Activated naive CD4-positive, alpha-beta T cell treated with anti-CD3 and anti-CD28 coated beads, Interleukin-2, amount 50 U/mL, for 24 hours (primary cell): ENCODE results near the gene FLRT2.

Experiments
- H3K27ac Mint-ChIP-seq: one replicate; pipeline ENCODE4 v1.8.0; 2021; ENCODE audit warnings: mild to moderate bottlenecking, mixed read lengths
- H3K27me3 Mint-ChIP-seq: one replicate; pipeline ENCODE4 v1.8.0; 2021; ENCODE audit warnings: mixed read lengths
- H3K36me3 Mint-ChIP-seq: one replicate; pipeline ENCODE4 v1.8.0; 2021; ENCODE audit warnings: mixed read lengths
- H3K4me1 Mint-ChIP-seq: one replicate; pipeline ENCODE4 v1.8.0; 2021; ENCODE audit warnings: mixed read lengths
- H3K4me3 Mint-ChIP-seq: one replicate; pipeline ENCODE4 v1.8.0; 2021; ENCODE audit warnings: mild to moderate bottlenecking, mixed read lengths
- H3K9me3 Mint-ChIP-seq: one replicate; pipeline ENCODE4 v1.8.0; 2021; ENCODE audit warnings: mixed read lengths

The FLRT2 gene

GRCh38 chr14:85595981-85596380 is 66.0 kb downstream of the FLRT2 start:
- H3K27me3 Mint-ChIP-seq: peaks cover 2% of the 10 kb centered on the region
- H3K4me1 Mint-ChIP-seq: no peaks in the 10 kb centered on the region
- H3K9me3 Mint-ChIP-seq: peaks cover 4% of the 10 kb centered on the region
- no peak overlapping the region for H3K4me3 Mint-ChIP-seq
- H3K36me3 Mint-ChIP-seq: no peaks in the 10 kb centered on the region
- H3K27ac Mint-ChIP-seq: no peak overlapping the region

- no peaks in the 10 kb centered on the region for H3K36me3 Mint-ChIP-seq
- H3K27me3 Mint-ChIP-seq: peaks cover 1% of the 10 kb centered on the region
- no peak overlapping the region for H3K4me3 Mint-ChIP-seq
- no peak overlapping the region for H3K27ac Mint-ChIP-seq
- H3K4me1 Mint-ChIP-seq: no peaks in the 10 kb centered on the region
- peaks cover 5% of the 10 kb centered on the region for H3K9me3 Mint-ChIP-seq
These were observed 66.6 kb downstream of the FLRT2 start for GRCh38 chr14:85596562-85596961.

- Mint-ChIP-seq H3K27me3 (no peaks in the 10 kb centered on the region), H3K36me3 (no peaks in the 10 kb centered on the region), H3K27ac (no peak overlapping the region), H3K4me3 (no peak overlapping the region), H3K9me3 (peaks cover 5% of the 10 kb centered on the region), H3K4me1 (no peaks in the 10 kb centered on the region)
These were observed 67.8 kb downstream of the FLRT2 start for GRCh38 chr14:85597701-85598100.

GRCh38 chr14:85599939-85600338 is 70.0 kb downstream of the FLRT2 start:
- no peak overlapping the region for H3K27ac Mint-ChIP-seq
- H3K4me1 Mint-ChIP-seq: no peaks in the 10 kb centered on the region
- no peak overlapping the region for H3K4me3 Mint-ChIP-seq
- H3K36me3 Mint-ChIP-seq: no peaks in the 10 kb centered on the region
- peaks cover 5% of the 10 kb centered on the region for H3K9me3 Mint-ChIP-seq
- H3K27me3 Mint-ChIP-seq: no peaks in the 10 kb centered on the region

DNA sequence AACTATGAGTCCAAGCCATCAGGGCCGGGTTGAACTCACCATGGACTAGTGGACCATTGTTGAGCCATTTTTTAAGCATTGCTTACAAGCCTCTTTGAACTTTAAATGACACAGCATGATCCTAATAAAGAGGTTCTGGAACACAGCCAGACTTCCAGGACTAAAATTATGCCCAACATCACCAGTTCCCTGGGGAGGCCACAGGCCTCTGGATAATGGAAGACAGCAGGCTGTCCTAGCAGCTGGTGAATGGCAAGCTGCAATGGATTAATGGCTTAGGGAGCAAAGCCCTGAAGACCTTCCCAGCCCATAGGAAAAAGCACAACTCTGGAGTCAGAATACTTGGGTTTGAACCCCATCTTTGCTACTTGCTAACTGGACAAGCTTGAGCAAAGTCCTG is 71.3 kb downstream of the FLRT2 start:
- H3K36me3 Mint-ChIP-seq: no peaks in the 10 kb centered on the region
- peaks cover 5% of the 10 kb centered on the region for H3K9me3 Mint-ChIP-seq
- H3K4me1 Mint-ChIP-seq: no peaks in the 10 kb centered on the region
- no peak overlapping the region for H3K4me3 Mint-ChIP-seq
- H3K27ac Mint-ChIP-seq: no peak overlapping the region
- H3K27me3 Mint-ChIP-seq: no peaks in the 10 kb centered on the region

GRCh38 chr14:85601690-85602089 is 71.7 kb downstream of the FLRT2 start:
- H3K27me3 Mint-ChIP-seq: no peaks in the 10 kb centered on the region
- no peak overlapping the region for H3K4me3 Mint-ChIP-seq
- H3K27ac Mint-ChIP-seq: no peak overlapping the region
- H3K36me3 Mint-ChIP-seq: no peaks in the 10 kb centered on the region
- H3K4me1 Mint-ChIP-seq: no peaks in the 10 kb centered on the region
- H3K9me3 Mint-ChIP-seq: peaks cover 5% of the 10 kb centered on the region

DNA sequence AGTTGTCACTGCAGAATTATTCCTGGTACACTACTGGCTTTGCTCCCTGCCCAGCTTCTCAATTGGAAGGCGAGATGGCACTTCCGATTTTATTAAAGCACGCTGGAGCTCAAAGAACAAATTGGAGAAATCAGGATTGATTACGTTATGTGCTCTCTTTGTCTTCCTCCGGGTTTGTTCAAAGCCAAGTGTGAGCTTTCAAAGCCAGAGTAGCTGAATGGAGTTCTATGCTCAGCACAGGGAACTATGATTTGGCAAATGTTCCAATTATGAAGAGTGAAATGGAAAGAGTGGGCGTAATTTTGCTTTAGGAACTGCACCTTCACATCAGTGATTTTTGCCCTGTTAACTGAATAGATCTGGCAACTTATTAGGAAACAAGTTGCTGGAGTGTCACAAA is 72.4 kb downstream of the FLRT2 start:
- H3K27me3 Mint-ChIP-seq: no peaks in the 10 kb centered on the region
- H3K27ac Mint-ChIP-seq: no peak overlapping the region
- no peak overlapping the region for H3K4me3 Mint-ChIP-seq
- peaks cover 5% of the 10 kb centered on the region for H3K9me3 Mint-ChIP-seq
- no peaks in the 10 kb centered on the region for H3K4me1 Mint-ChIP-seq
- H3K36me3 Mint-ChIP-seq: no peaks in the 10 kb centered on the region

DNA sequence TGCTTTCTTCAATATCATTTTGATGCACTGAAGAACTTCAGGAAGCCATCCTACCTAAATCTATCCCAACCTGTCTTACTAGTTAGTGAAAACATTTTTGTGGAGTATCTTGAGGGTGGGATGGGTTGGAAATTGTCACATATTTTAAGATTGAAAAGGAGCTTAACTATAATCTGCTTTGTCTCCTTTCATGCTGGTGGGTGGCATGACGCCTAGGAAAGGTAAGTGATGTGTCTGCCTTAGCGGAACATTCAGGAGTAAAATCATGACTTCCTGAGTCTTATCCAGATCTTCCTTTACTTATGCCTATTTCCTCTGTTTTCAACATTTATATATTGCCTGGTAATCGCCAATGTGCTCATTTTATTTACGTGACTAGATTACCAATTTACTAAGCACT is 74.1 kb downstream of the FLRT2 start:
- no peaks in the 10 kb centered on the region for H3K4me1 Mint-ChIP-seq
- H3K36me3 Mint-ChIP-seq: no peaks in the 10 kb centered on the region
- H3K27me3 Mint-ChIP-seq: no peaks in the 10 kb centered on the region
- no peak overlapping the region for H3K27ac Mint-ChIP-seq
- H3K9me3 Mint-ChIP-seq: peaks cover 5% of the 10 kb centered on the region
- H3K4me3 Mint-ChIP-seq: no peak overlapping the region

GRCh38 chr14:85604714-85605113 is 74.8 kb downstream of the FLRT2 start:
- Mint-ChIP-seq H3K36me3 (no peaks in the 10 kb centered on the region), H3K9me3 (peaks cover 5% of the 10 kb centered on the region), H3K4me1 (no peaks in the 10 kb centered on the region), H3K27ac (no peak overlapping the region), H3K27me3 (no peaks in the 10 kb centered on the region), H3K4me3 (no peak overlapping the region)

DNA sequence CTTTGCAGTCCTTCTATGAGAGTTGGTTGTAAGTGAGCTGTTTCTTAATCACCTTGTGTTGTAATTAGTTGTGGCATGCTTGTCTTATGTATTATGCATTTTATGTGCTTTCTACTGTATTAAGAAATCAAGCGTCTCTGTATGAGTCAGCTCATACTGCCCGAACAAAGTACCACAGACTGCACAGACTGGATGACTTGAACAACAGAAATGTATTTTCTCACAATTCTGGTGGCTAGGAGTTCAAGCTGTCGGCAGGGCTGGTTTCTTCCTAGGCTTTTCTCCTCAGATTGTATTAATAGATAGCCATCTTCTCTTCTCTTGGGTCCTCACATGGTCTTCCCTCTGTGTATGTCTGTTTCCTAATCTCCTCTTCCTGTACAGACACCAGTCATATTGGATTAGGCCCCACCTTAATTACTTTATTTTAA is 77.7 kb downstream of the FLRT2 start:
- Mint-ChIP-seq H3K9me3 (no peaks in the 10 kb centered on the region), H3K27ac (no peak overlapping the region), H3K4me3 (no peak overlapping the region)

GRCh38 chr14:85613496-85613895 is 83.6 kb downstream of the FLRT2 start:
- Mint-ChIP-seq H3K4me1 (no peaks in the 10 kb centered on the region), H3K27me3 (no peaks in the 10 kb centered on the region), H3K4me3 (no peak overlapping the region)

More for the DNA sequence above, 77.7 kb downstream of the FLRT2 start:
- no peaks in the 10 kb centered on the region for H3K4me1 Mint-ChIP-seq
- H3K27me3 Mint-ChIP-seq: no peaks in the 10 kb centered on the region
- no peaks in the 10 kb centered on the region for H3K36me3 Mint-ChIP-seq

DNA sequence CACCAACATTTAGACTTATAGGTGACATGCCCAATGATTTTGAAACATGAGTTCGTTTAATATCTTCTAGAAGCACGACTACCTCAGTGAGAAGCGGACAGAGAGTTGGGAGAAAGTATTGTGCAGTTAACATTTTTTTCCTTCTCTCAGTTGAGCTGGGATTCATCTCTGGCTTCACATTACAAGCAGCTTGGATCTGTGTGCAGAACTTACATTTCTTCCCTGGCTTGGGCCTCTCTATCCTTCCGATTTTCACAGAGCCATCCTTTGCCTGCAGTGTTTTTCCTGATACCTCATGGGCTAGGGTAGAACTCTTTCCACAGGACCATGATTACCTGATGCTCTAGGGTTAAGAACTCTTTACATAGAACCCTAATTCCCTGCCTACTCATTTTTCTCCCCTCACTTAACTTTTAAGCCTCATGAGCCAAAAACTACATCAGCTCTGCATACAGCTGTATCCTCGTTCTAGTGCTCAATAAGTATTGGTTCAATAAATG is 86.5 kb downstream of the FLRT2 start:
- H3K27ac Mint-ChIP-seq: no peak overlapping the region
- no peaks in the 10 kb centered on the region for H3K9me3 Mint-ChIP-seq

More at GRCh38 chr14:85613496-85613895, 83.6 kb downstream of the FLRT2 start:
- Mint-ChIP-seq H3K27ac (no peak overlapping the region), H3K36me3 (no peaks in the 10 kb centered on the region), H3K9me3 (no peaks in the 10 kb centered on the region)

DNA sequence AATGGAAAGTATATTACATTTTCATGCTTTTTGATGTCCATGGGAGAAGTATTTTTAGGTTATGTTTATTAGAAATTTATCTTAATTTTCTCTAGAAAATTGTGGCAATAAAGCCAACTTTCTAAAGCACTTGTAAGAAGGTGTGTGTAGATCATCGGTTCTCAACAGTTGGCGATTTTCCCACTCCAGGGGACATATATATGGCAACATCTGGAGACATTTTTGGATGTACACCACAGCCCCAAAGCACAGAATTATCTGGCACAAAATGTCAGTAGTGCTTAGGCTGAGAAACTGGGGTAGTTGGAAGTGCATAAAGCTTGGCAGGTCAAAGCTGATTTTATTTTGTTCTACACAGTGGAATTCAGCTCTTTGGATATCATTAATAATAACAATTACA is 86.9 kb downstream of the FLRT2 start:
- H3K27ac Mint-ChIP-seq: no peak overlapping the region

More for the DNA sequence above, 86.5 kb downstream of the FLRT2 start:
- Mint-ChIP-seq H3K4me1 (no peaks in the 10 kb centered on the region), H3K27me3 (no peaks in the 10 kb centered on the region), H3K4me3 (no peak overlapping the region), H3K36me3 (no peaks in the 10 kb centered on the region)

GRCh38 chr14:85617791-85618190 is 87.8 kb downstream of the FLRT2 start:
- Mint-ChIP-seq H3K27me3 (peaks cover 1% of the 10 kb centered on the region), H3K27ac (no peak overlapping the region), H3K4me1 (no peaks in the 10 kb centered on the region), H3K9me3 (no peaks in the 10 kb centered on the region), H3K36me3 (no peaks in the 10 kb centered on the region), H3K4me3 (no peak overlapping the region)

More for the DNA sequence above, 86.9 kb downstream of the FLRT2 start:
- no peak overlapping the region for H3K4me3 Mint-ChIP-seq
- no peaks in the 10 kb centered on the region for H3K9me3 Mint-ChIP-seq
- H3K27me3 Mint-ChIP-seq: no peaks in the 10 kb centered on the region
- H3K36me3 Mint-ChIP-seq: no peaks in the 10 kb centered on the region
- no peaks in the 10 kb centered on the region for H3K4me1 Mint-ChIP-seq

DNA sequence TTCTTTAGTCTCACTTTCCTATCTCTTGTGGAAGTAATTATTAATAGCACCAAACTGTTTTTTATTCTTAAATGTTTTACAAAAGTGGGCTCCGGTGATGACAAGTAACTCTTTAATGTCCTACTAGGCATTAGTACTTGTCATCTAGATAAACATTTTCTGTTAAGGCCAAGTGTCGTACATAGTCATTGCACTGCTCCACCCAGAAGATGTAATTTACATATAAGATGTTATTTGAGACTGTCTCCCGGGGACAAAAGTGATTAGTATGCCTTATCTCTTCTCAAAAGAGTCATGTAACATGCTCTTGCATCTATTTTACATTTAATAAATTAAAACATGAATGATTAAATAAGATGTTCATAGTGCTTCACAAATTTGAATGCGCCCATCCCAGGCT is 88.4 kb downstream of the FLRT2 start:
- no peak overlapping the region for H3K4me3 Mint-ChIP-seq
- no peaks in the 10 kb centered on the region for H3K9me3 Mint-ChIP-seq
- no peaks in the 10 kb centered on the region for H3K36me3 Mint-ChIP-seq
- peaks cover 1% of the 10 kb centered on the region for H3K27me3 Mint-ChIP-seq
- H3K4me1 Mint-ChIP-seq: no peaks in the 10 kb centered on the region
- H3K27ac Mint-ChIP-seq: no peak overlapping the region

DNA sequence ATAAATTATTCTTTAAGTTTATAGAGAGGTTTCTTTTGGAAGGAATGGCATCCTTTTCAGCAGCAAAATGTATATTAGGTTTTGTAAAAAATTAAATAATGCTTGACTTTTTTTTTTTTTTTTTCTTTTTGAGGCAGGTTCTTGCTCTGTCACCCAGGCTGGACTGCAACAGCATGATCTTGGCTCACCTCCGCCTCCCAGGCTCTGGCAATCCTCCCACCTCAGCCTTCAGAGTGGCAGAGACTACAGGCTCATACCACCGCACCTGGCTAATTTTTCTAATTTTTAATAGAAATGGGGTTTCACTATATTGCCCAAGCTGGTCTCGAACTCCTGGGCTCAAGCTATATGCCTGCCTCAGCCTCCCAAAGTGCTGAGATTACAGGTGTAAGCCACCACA is 89.0 kb downstream of the FLRT2 start:
- no peaks in the 10 kb centered on the region for H3K9me3 Mint-ChIP-seq
- H3K27ac Mint-ChIP-seq: no peak overlapping the region
- H3K4me3 Mint-ChIP-seq: no peak overlapping the region
- H3K27me3 Mint-ChIP-seq: peaks cover 1% of the 10 kb centered on the region
- no peaks in the 10 kb centered on the region for H3K4me1 Mint-ChIP-seq
- H3K36me3 Mint-ChIP-seq: no peaks in the 10 kb centered on the region

DNA sequence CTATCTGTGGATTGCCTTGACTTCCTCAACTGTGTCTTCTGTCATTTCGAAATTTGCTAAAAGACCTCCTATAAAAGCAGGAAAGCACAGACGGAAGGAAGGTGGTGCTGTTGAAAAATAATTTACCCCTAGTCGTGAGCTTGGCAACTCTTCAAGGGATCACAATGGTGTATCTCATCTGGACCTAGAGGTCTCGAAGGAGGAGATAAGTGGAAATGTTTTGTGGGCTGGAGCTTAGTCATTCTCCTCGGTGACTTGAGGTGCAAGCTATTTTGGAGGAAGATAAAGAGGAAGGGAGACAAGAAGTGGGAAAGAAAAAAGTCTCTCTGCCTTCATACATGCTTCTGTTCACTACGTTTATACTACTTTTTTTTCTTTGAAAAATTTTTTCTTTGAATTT is 89.9 kb downstream of the FLRT2 start:
- H3K9me3 Mint-ChIP-seq: no peaks in the 10 kb centered on the region
- H3K27ac Mint-ChIP-seq: no peak overlapping the region
- no peaks in the 10 kb centered on the region for H3K4me1 Mint-ChIP-seq
- H3K36me3 Mint-ChIP-seq: no peaks in the 10 kb centered on the region
- no peak overlapping the region for H3K4me3 Mint-ChIP-seq
- H3K27me3 Mint-ChIP-seq: peaks cover 1% of the 10 kb centered on the region
